Inflammatory macrophage treated with lipopolysaccharide for 1 hour (primary cell): ENCODE data around the gene FGR.
A peak's percentile ranks its signal among the peaks of the same experiment; 100 is the strongest.

Experiments used
- DNase-seq, 2 donors: peaks; one replicate each; pipeline ENCODE4 v3.0.0-alpha.2; 2020 to 2022

FGR gene

DNA sequence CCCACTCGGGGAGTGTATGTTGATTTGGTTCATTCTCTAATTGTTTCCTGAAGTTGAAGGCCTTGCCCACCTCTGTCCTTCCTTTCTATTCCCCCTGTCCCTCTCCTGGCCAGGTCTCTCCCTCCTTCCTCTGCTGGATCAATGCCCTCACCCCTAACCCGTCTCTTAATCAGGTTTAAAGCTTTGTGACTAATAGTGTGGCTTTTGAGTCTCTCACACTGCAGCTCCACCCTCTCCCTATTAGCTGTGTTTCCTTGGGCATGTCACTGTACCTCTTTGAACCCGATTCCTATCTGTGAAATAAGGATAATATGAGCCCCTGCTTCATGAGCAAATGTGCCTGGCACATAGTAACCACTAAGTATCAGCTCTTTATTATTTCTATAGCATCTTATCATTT lies 51.5 kb downstream of the FGR start:
- no peak for DNase-seq

DNA sequence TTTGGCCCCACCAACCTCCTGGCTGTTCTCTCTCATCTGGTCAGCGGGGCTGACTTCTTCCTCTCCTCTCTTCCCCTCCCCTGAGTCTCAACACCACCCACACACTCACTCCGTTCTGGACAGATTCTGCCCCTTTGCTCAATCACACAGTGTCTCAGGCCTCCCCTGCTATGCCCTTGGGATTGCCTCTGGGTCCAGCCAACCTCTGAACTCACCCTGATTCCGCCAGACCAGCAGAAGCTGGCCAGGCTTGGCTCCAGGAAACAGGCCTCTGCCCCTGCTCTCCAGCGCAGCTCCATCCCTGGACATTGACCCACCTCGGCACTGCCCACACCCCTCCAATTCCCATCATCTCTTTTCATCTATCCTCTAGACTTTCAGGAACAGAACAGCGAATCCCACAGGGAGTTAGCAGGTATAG lies 53.2 kb downstream of the FGR start:
- peak; percentile 18 to 29 for DNase-seq

DNA sequence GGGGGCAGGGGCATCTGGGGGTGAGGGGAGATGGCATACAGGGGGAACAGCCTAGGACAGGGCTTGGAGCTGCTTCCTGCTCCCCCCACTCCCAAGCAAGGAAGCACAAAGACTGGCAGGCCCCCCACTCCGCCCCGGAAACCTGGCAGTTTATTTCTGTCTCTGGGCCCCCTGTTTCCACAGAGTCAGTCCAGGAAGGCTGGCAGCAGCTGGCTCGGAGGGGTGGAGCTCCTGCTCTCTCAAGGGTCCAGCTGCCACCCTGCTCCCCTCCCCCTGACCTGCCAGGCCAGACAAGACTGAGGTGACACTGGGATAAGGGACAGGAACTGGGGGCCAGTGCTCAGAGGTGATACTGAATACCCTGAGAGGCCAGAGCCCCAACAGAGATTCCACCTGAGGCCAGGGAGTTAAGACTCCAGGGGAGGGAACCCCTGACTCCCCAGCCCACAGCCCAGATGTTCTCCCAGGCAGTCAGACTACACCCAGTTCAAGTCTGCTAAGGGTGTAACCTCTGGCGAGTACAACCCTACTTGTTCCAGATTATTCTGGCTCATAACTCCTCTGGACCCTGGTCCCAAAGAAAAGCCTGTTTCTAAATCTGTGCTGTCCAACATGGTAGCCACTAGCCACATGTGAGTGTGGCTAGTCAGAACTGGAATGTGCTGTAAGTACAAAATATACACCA lies 57.3 kb downstream of the FGR start:
- no peak for DNase-seq

DNA sequence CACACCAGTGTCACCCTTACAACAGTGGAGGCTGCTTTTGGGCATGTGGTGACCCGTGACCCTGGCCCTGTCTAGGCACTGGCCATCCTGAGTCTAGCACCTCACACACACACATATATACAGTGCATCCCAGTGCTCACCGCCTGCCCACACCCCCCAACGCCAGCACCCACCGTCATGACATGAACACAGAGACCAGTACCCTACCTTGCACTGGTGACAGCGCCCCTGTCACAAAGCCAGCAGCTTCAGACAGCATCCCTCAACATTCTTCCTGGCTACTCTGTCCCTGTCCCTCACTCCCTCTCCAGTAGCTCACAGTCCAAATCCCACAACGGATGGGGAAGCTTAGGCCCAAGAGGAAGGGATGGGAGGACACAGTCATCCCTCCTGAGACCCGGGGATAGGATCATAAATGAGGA lies 58.2 kb downstream of the FGR start:
- DNase-seq: no peak

DNA sequence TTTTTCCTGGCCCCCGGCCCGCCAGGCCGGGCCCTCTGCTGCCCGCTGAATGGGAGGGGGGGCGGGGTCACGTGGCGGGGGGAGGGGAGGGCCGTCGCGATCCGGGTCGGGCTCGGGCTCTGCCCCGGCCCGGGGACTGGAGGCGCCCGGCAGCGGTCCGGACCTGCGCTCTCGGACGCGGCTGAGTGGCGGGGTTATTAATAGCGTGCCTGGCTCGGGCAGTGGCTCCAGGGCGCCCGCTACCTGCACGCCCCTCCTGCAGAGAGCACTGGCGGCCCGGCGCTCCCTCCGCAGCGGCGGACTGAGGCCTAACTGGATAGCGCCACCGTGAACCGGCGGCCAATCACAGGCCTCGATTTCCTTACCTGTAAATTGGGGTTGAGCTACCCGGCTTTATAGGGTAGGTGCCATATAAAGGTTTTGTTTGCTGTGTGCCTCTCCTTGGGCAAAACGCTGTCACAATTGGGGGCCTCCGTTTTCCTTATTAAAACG lies 59.1 kb downstream of the FGR start:
- no peak for DNase-seq

DNA sequence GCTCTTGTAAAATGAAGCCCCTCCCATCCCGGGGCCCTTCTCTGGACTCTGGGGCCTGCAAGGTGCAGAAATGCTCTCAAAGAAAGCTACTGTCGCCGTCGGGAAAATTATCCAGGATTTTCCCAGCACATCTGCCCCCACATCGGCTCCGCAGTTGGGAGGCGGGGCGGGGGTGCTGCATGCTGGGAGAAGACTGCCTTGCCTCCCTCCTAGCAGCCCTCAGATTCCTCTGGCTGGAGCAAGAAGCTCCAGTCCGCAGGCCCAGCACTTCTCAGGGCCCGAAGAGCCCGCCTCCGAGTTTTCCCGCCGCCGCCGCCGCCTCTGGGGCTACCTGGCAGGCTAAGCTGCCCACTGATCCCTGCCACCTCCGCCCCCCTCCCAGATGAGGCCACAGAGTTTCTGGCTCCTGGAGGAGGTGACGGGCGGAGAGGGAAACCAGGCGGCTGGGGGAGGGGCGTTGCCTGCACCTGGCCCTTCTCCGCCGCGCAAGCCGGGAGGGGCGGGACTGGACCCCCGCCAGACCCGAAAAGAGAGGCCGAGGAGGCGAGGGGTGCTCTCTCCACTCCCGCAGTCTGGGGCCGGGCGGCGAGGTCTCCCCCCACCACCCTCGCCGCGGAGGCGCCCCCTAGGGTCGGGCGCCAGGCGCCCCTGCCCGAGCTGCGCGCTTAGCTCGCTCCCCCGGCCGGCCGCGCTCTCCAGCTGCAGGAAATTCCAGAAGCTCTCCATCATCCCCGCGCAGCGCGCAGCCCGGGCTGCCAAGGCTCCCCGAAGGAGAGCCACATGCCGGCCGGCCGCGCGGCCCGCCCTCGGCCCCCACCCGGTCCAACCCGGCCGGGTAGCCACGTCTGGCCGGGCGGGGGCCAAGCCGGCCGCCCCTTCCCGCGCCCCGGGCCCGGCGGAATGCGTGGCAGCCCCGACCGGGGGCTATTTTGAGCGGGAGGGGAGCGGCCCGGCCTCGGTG lies 59.8 kb downstream of the FGR start:
- DNase-seq: no peak

DNA sequence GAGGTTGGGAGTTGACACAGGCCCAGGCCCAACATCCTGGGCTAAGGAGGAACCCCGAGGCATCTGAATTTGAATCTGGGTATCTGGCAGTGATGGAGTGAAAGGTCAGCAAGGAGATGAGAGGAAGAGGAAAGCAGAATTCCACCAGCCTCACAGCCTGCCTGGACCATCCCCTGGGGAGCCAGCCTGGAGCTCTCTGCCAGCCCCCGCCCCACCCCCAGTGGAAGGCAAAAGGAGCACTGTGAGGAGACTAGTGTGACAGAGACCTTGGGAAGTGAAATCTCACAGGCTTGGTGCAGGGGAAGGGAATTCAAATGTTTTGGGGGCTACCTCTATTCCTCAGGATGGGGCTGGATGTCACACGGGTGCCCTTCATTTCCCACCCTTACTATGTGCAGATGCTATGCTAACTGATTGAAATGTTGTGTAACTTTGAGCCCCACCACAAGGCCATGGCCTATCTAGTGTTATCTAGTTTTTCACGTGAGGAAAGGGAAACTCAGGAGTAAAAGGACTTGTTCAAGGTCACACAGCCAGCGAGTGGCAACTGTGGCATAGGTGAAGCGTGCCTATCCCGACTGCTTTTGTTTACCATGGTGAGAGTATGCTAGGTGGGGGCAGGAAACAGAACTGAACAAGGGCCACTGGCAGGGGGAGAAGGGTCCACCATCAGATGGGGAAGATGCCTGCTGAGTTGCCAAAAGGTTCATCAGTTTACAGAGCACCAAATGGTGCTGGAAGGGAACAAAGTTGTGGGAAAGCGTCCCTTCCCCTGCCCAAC lies 60.8 kb downstream of the FGR start:
- no peak for DNase-seq

DNA sequence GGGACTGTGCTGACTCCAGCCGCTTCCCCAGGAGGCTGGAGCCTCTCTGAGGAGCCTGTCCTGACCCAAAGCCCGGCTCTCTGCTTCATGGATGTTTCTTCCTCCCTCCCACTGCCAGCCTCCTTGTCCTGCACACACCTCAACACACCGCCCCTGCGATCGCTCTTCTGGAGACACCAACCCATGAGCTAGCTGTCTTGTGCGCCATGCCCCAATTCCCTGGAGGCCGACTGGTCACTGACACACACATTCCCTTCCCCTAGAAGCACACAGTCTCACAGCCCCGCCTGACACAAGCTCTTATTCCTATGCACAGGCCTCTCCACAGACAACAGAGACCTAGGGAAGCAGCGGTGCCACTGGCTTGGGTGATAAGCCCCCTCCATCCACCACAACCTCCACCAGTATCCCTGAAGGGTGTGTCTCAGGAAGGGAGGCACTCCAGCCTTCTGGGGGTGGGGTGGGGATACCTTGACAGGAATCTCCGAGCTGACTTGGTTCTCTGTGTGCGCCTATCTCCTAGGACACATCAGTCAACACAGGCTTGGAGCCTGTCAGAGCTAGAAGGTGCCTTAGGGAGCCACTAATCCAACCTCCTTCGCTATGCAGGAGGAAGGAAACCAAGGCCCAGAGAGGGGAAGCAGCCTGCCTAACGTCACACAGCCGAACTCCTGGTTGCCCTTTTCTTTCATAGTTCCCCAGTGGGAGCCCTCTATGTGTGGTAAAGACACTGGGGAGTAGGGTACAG lies 62.1 kb downstream of the FGR start:
- DNase-seq: no peak

DNA sequence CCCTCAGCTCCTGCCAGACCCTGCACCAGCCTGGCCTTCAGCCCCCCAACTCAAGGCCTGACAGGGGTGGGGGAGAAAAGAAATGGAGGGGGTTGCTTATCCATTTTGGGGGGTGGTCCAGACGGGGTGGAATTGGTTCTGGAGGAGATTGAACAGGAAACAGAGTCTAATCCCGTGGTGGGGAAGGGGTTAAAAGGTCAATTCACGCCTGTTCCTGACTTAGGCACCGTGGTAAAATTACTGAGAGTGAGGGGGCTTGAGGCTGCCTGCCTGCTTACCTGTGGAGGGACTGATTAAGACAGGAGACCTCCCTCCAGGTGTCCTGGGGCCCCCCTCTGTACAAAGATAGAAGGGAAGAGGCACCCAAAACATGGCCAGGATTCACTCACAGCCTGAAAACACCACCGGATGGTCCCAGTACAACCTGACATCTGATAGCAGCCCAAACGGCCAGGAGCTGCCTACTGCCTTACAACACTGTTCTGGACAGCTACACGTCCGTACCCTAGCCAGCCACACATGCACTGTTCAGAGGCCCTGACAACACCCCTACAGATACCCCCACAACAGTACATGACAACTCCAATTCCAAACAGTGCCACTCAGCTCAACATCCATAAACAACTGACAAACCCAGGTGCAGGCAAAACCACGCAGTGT lies 62.8 kb downstream of the FGR start:
- DNase-seq: no peak

DNA sequence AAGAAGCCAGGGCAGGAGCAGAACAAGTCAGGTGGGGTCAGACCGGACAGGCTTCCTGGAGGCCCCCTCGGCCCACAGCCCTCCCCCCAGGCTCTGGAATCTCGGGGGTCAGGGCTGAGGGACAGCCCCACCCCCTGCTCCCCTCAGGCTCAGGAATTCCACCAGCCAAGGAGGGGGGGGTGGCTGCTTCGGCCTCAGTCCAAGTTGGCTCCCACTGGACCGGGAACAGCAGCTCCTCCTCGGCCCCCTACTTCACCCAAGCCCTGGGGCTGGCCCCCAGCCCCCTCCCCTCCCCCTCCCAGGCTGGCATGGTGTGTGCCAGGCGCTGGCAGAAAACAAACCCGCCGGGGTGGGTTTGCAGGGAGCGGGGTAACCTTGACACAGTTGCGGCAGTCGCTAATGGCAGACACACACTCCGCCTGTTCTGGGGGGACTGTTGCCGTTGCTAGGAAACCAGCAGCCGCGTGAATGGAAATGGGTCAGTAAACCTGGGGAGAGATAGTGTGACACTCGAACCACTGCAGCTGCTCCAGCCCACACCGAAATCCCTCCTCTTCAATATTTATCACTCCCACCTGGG lies 63.5 kb downstream of the FGR start:
- no peak for DNase-seq

DNA sequence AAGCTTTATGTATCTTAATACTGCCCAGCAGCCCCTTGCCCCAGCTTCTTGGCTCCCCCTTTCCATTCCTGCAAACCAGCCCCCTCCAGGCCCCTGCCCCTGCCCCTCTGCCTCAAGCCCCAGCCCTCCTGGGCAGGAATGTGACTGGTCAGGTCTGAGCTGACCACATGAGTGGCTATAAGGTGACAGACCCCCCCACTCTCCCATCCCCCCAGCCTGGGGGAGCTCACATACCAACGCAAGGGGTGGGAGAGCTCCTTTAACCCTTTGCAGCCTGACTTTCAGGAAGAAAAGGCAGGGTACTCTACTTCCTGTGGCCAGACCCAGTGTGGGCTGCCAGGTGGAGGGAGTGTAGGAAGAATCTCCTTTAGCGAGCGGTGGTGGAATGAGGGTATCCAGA lies 64.2 kb downstream of the FGR start:
- DNase-seq: no peak

DNA sequence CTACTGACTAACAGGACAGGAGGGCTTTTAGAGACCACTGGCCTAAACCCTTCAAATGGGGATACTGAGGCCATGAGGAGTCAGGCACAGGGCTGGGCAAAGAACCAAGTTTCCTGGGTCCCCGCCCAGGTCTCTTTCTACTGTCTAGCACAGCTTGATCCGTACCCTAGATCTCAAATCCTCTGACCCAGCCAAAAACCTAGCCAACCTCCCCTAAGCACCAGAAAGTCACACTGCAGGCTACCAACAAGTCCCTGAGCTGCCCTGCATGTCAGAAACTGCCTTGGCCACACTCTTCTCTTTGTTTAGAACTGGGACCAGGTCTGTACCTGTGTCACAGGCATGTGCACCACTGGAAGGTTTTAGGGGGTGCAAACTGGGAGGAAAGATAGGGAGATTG lies 64.6 kb downstream of the FGR start:
- no peak for DNase-seq

DNA sequence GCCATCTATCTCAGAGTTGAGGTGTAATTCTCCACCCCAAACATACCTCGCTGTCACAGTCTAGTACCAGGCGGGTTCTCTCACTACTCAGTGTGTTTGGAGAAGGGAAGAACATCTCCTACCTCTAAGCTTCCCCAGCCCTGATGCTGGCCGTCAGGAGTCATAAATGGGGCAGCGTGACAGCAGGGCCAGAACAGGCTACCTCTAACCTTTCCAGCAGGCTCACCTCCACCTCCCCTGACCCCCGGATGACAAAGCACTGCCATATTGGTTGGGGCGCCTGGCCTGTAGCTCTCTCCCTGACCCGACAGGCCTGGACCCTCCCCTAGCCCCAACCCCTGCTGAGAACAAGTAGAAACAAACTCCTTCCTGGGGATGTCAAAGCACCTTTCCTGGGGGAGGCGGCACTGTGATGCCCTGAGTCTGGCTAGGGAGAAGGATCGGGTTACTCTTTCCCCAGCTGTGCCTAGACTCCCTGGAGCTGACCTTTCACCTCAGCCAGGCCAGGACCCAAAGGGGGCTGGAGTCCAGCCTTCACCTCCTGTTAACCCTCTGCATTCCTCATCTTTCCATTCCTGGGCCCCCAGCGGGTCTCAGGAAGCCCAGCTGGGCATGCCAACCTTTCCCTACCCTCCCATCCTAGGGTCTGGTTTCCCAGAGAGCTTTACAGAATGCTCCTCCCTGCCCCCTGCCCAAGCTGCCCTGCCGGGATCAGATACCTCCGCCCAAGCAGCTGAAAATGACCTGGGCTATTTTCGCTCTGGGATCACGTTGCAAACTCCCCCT lies 65.3 kb downstream of the FGR start:
- no peak for DNase-seq

DNA sequence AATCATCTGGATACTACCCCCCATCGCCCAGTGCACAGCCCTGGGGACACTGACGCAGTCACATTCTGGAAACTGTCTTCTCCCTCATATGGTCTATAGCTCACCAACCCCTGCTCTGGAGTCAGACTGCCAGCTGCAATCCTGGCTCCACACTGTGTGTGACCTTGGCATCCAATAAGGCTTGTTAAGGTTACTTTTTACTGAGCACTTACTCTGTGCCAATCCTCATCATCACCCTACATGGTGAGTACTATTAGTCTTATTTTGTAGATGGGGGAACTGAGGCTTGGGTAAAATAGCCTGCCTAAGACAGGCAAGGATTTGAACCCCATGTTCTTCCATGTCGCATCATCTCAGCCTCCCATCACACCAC lies 65.9 kb downstream of the FGR start:
- DNase-seq: no peak

DNA sequence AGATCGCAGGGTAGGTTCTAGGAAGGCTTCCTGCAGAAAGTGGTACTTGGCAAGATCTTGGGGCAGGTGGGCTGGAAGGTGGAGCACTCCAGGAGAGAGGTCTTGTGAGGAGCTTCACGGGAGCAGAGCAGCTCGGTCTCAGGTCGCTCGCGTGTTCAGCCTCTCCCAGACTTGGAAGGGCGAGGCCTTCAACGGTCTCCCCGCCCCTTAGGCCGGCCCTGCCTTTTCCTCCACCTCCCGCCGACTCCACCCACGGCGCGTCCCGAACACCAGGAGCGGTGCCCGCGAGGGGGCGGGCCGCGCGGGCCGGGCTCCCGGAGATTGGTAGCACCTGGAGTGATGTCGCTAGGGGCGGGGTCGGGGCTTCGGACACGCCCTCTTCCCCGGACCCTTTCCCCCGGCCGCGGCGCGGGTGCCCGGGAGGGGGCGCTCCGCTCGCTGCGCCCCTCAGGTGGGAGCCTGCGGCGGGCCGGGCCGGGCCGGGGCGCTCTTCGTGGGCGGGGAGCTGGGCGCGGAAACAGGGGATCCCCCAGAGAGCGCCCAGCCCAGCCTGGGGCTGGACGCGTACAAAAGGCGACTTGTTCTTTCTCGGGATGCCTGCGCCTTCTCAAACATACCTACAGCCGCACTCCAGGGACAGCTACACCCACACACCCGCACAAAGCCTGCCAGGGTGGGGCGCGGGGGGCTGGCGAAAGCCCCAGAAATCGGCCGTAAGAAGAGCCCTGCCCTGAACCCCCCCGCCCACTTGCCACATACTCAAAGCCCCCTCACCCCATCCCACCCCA lies 66.5 kb downstream of the FGR start:
- DNase-seq: peak; percentile 83 to 88

DNA sequence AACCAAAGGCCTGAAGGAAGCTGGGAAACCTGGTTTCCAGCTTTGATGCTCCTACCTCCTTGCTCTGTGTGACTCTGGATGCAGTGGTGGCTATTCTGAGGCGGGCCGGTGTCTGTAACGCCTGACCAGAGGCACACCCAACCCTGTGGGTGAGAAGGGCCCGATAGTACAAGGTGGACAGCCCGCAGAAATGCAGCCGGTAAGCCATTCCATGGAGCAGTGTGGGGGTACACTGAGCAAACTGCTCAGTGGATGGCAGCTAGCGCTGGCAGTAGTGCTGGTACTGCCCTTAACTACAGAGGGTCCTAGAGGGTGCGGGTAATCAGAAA lies 67.0 kb downstream of the FGR start:
- no peak for DNase-seq

DNA sequence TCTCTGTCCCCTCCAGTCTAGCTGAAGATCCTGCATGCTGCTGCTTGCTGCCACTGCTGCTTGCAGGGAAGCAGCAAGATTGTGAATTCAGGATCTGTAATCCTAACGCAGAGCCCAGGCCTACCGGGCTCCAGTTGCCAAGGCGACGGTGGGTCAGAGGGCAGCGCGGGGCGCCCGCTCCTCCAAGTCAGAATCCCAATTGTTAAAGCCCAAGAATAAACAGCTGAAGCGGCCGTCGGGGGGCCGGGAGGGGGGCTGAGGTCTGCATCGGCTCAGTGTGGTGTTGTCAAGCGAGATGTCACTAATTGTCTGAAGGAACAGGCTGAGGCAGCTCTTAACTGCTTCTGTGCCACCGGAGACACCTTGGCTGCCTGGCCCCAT lies 67.8 kb downstream of the FGR start:
- DNase-seq: no peak

DNA sequence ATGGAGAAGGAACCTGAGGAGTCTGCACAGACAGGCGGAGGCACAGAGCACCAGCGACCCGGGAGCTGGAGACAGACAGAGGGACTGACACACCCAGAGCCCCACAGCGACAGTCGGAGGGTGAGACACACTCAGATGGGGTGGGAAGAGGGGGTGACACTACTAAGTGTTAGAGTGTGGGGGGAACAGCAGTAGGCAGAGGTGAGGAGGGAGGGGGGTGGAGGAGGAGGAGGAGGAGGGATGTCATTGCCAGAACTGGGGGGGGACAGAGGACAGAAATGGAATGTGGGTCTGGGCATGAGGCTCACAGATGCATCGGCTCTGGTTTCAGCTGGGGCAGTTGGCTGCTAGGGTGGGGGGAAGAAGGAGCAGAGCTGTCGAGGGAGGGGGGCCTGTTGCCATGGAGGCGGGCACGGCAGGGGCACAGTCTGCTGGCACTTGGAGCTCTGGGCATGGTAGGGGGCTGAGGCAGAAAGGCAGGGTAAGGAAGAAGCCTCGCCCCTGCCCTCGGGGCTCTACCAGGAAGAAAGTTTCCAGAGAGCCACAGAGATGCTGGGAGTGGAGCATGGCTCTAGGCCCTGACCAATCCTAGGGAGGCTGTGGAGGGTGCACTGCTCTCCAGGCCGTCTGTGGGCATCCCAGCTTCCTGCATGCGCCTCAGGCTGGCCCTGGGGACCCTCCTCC lies 68.4 kb downstream of the FGR start:
- DNase-seq: no peak
